ENCODE measurements around the gene TSPEAR. TPM values are rescaled to one million over a fixed set of nuclear protein-coding genes. Genes with fewer than 3 reads are reported as not detected.

TSPEAR gene
- total and polyA plus RNA-seq, 2 donors (not counting 1 experiment from before 2014, with no cell fraction given) = not detected

GRCh38 chr21:44684483-44684882 is 26.9 kb downstream of the TSPEAR start:
- Histone ChIP-seq H3K36me3 (ENCODE audit: control insufficient read depth, insufficient read depth, low read length) (no peaks in the 10 kb centered on the region), H3K4me2 (ENCODE audit: extremely low read depth, insufficient read depth, low read length) (no peak overlapping the region), H3K4me3 (replicated peaks in 1 of 4; ENCODE audit: control extremely low read depth in 1 of 4, insufficient read depth in 1 of 4, low read depth in 3 of 4, low read length in 4 of 4) (no peak overlapping the region), H3K27ac (ENCODE audit: insufficient read depth, low read length) (no peak overlapping the region), H3K79me2 (ENCODE audit: control insufficient read depth, insufficient read depth, low read length) (no peaks in the 10 kb centered on the region), H3K9ac (ENCODE audit: insufficient read depth, low read length) (no peak overlapping the region), H3K27me3 (ENCODE audit: control insufficient read depth, insufficient read depth, low read length) (peaks cover 4% of the 10 kb centered on the region), H3K4me1 (ENCODE audit: control insufficient read depth, extremely low read depth, insufficient read depth, low read length) (no peaks in the 10 kb centered on the region), H4K20me1 (ENCODE audit: control insufficient read depth, extremely low read depth, insufficient read depth, low read length) (no peaks in the 10 kb centered on the region), H2AFZ (ENCODE audit: low read length) (no peak overlapping the region), H3K9me3 (ENCODE audit: control insufficient read depth, insufficient read depth, low read depth, low read length) (no peaks in the 10 kb centered on the region)
- TF ChIP-seq EZH2 (IDR thresholded peaks at IDR 0.05; ENCODE audit: low read length, missing control alignments) = no peak
- TF ChIP-seq CTCF (conservative IDR thresholded peaks at IDR 0.05 in 1 of 2, IDR thresholded peaks at IDR 0.05 in 1 of 2; ENCODE audit: low read depth in 1 of 2, low read length in 2 of 2) = no peak
- no peak for DNase-seq (ENCODE audit: low read depth in 2 of 2)

GRCh38 chr21:44684077-44684476 is 27.3 kb downstream of the TSPEAR start:
- Histone ChIP-seq H3K9ac (ENCODE audit: insufficient read depth, low read length) (no peak overlapping the region), H3K9me3 (ENCODE audit: control insufficient read depth, insufficient read depth, low read depth, low read length) (no peaks in the 10 kb centered on the region), H3K79me2 (ENCODE audit: control insufficient read depth, insufficient read depth, low read length) (no peaks in the 10 kb centered on the region), H3K4me2 (ENCODE audit: extremely low read depth, insufficient read depth, low read length) (no peak overlapping the region), H2AFZ (ENCODE audit: low read length) (no peak overlapping the region), H3K4me1 (ENCODE audit: control insufficient read depth, extremely low read depth, insufficient read depth, low read length) (no peaks in the 10 kb centered on the region), H3K4me3 (replicated peaks in 1 of 4; ENCODE audit: control extremely low read depth in 1 of 4, insufficient read depth in 1 of 4, low read depth in 3 of 4, low read length in 4 of 4) (no peak overlapping the region), H3K36me3 (ENCODE audit: control insufficient read depth, insufficient read depth, low read length) (no peaks in the 10 kb centered on the region), H4K20me1 (ENCODE audit: control insufficient read depth, extremely low read depth, insufficient read depth, low read length) (no peaks in the 10 kb centered on the region), H3K27ac (ENCODE audit: insufficient read depth, low read length) (no peak overlapping the region), H3K27me3 (ENCODE audit: control insufficient read depth, insufficient read depth, low read length) (peaks cover 4% of the 10 kb centered on the region)
- no peak for TF ChIP-seq CTCF (conservative IDR thresholded peaks at IDR 0.05 in 1 of 2, IDR thresholded peaks at IDR 0.05 in 1 of 2; ENCODE audit: low read depth in 1 of 2, low read length in 2 of 2)
- TF ChIP-seq EZH2 (IDR thresholded peaks at IDR 0.05; ENCODE audit: low read length, missing control alignments) = no peak
- no peak for DNase-seq (ENCODE audit: low read depth in 2 of 2)

GRCh38 chr21:44682580-44683151 is 28.7 kb downstream of the TSPEAR start:
- H2AFZ ChIP-seq (ENCODE audit: low read length) = no peak overlapping the region
- H3K27ac ChIP-seq (ENCODE audit: insufficient read depth, low read length) = no peak overlapping the region
- no peaks in the 10 kb centered on the region for H3K79me2 ChIP-seq (ENCODE audit: control insufficient read depth, insufficient read depth, low read length)
- TF ChIP-seq CTCF (conservative IDR thresholded peaks at IDR 0.05 in 1 of 2, IDR thresholded peaks at IDR 0.05 in 1 of 2; ENCODE audit: low read depth in 1 of 2, low read length in 2 of 2) (no peak), EZH2 (IDR thresholded peaks at IDR 0.05; ENCODE audit: low read length, missing control alignments) (no peak)
- no peaks in the 10 kb centered on the region for H3K9me3 ChIP-seq (ENCODE audit: control insufficient read depth, insufficient read depth, low read depth, low read length)
- no peaks in the 10 kb centered on the region for H3K4me1 ChIP-seq (ENCODE audit: control insufficient read depth, extremely low read depth, insufficient read depth, low read length)
- H3K4me3 ChIP-seq (replicated peaks in 1 of 4; ENCODE audit: control extremely low read depth in 1 of 4, insufficient read depth in 1 of 4, low read depth in 3 of 4, low read length in 4 of 4) = no peak overlapping the region
- DNase-seq (ENCODE audit: low read depth in 2 of 2) = no peak
- no peak overlapping the region for H3K9ac ChIP-seq (ENCODE audit: insufficient read depth, low read length)
- H3K27me3 ChIP-seq (ENCODE audit: control insufficient read depth, insufficient read depth, low read length) = peaks cover 2% of the 10 kb centered on the region
- no peaks in the 10 kb centered on the region for H4K20me1 ChIP-seq (ENCODE audit: control insufficient read depth, extremely low read depth, insufficient read depth, low read length)
- H3K36me3 ChIP-seq (ENCODE audit: control insufficient read depth, insufficient read depth, low read length) = no peaks in the 10 kb centered on the region
- H3K4me2 ChIP-seq (ENCODE audit: extremely low read depth, insufficient read depth, low read length) = no peak overlapping the region

Measured in fibroblast of lung (primary cell).